Thyroid gland (tissue), 4 donors: ENCODE measurements around the gene MAGI3. TPM values are rescaled to one million over a fixed set of nuclear protein-coding genes. Genes with fewer than 3 reads are reported as not detected.

Source experiments
- DNase-seq, 2 donors: peaks; one replicate each; pipeline ENCODE4 v3.0.0-alpha.2; 2019
- H3K27ac ChIP-seq, 3 donors: fragments of 200-600 bp; sonication (generic); 1 replicate in 2 of 3; 2 replicates in 1 of 3; pipeline ENCODE4 v1.5.1; 2016 to 2019; ENCODE audit warnings: mild to moderate bottlenecking in 1 of 3, moderate library complexity in 1 of 3
- H3K27me3 ChIP-seq: fragments of 200-600 bp; sonication (generic); one replicate; pipeline ENCODE4 v1.5.1; 2019
- H3K36me3 ChIP-seq, 2 donors: fragments of 200-600 bp; sonication (generic); one replicate each; pipeline ENCODE4 v1.5.1; 2016 to 2019
- H3K4me1 ChIP-seq, 2 donors: fragments of 200-600 bp; sonication (generic); one replicate each; pipeline ENCODE4 v1.5.1; 2017 to 2019
- H3K4me3 ChIP-seq, 3 donors: fragments of 200-600 bp; sonication (generic); replicated peaks in 1 of 3; 1 replicate in 2 of 3; 2 replicates in 1 of 3; pipeline ENCODE4 v1.5.1; 2016; ENCODE audit warnings: mild to moderate bottlenecking in 1 of 3
- H3K9me3 ChIP-seq: fragments of 200-600 bp; sonication (generic); one replicate; pipeline ENCODE4 v1.5.1; 2017
- POLR2A ChIP-seq, 2 donors: fragments of 450-650 bp; IDR thresholded peaks; one replicate each; pipeline ENCODE4 v1.6.1; 2017; ENCODE audit warnings: antibody characterized with exemption in 2 of 2, mild to moderate bottlenecking in 2 of 2, moderate library complexity in 1 of 2
- WGBS, 2 donors: methylation state at CpG; one replicate each; pipeline ENCODE4 v1.1.5; 2017; 5-methylcytosine and 5-hydroxymethylcytosine counted together
- intact Hi-C: fragments of 100-400 bp; cut with DNase I; formaldehyde crosslinking; loops from one replicate; pipeline ENCODE4 v1.15.1; 2023
- total RNA-seq, 4 donors: library from RNA; depleted of rRNA; stranded (reverse); fragments of >200 nt; gene quantifications; one replicate each; pipeline ENCODE4 v1.2.3, GENCODE V29; 2016
- TF ChIP-seq, protein P1 (sequence below), 6 experiments: fragments of 200-600 bp in 3 of 6; fragments of 450-650 bp in 3 of 6; sonication (generic) in 3 of 6; IDR thresholded peaks; one replicate each; pipeline ENCODE4 v1.5.1; 2016 to 2019; ENCODE audit warnings: antibody characterized with exemption in 6 of 6, mild to moderate bottlenecking in 2 of 6, inconsistent platforms in 1 of 6, moderate library complexity in 1 of 6

The MAGI3 gene
- total RNA-seq, 4 donors from 2014 or later = 52.9 to 91.0 (median 61.9) TPM

DNA sequence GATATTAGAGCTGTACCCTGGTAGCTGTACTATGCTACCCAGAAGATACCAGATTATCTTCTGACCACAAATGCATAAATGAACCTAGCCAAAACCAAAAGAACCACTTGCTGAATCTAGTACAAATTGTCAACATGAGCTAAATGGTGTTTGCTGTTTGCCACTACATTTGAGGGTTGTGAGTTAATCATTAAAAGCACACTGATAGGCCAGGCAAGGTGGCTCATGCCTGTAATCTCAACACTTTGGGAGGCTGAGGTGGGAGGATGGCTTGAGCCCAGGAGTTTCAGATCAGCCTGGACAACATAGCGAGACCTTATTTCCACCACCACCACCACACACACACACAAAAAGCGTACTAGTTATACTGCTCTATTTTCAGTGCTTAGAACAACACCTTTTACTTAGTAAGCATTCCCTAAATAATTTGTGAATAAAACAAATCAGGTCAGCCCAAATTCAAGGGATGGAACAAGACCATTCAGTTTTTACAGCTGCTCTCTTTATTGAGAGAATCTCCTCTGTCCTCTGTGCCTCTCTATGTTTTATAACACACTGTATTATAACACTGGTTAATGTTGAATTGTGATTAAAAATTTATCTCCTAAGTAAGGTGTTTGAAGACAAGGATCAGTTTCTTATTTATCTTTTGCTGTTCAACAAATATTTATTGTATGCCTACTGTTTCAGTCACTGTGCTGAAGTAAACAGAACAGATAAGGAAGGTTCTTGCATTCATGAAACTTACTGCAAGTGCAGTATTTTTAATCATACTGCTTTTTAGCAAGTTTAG lies 44.0 kb downstream of the MAGI3 start:
- WGBS, 2 donors = 98 to 99% methylated on average over 2 of the region's 2 CpGs
- intact Hi-C loops = no loop called here
- DNase-seq = no peak

DNA sequence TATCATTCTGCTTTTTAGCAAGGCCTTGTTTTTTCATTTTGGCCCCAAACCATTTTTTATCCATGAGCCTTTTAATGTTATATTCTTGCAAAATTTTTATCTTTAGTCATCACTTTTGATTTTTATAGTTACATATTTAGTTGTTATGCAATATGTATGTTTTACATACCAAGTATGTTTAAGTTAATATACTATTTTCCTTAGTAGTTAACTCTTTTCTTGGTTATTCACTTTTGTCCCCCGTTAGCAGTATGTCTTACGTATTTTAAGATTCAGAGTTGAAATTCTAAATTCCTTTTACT lies 44.5 kb downstream of the MAGI3 start:
- Histone ChIP-seq H3K27me3 (no peaks in the 10 kb centered on the region), H3K27ac (no peak overlapping the region), H3K36me3 (no peaks in the 10 kb centered on the region), H3K4me3 (no peak overlapping the region), H3K4me1 (peaks cover 0 to 18% of the 10 kb centered on the region in 2 donors), H3K9me3 (no peaks in the 10 kb centered on the region)
- TF ChIP-seq POLR2A (IDR thresholded peaks at IDR 0.05) = no peak
- TF ChIP-seq, protein P1, sequence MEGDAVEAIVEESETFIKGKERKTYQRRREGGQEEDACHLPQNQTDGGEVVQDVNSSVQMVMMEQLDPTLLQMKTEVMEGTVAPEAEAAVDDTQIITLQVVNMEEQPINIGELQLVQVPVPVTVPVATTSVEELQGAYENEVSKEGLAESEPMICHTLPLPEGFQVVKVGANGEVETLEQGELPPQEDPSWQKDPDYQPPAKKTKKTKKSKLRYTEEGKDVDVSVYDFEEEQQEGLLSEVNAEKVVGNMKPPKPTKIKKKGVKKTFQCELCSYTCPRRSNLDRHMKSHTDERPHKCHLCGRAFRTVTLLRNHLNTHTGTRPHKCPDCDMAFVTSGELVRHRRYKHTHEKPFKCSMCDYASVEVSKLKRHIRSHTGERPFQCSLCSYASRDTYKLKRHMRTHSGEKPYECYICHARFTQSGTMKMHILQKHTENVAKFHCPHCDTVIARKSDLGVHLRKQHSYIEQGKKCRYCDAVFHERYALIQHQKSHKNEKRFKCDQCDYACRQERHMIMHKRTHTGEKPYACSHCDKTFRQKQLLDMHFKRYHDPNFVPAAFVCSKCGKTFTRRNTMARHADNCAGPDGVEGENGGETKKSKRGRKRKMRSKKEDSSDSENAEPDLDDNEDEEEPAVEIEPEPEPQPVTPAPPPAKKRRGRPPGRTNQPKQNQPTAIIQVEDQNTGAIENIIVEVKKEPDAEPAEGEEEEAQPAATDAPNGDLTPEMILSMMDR (IDR thresholded peaks at IDR 0.05) = no peak
- 95 to 99% methylated on average over 2 of the region's 2 CpGs for WGBS, 2 donors
- intact Hi-C loops = no loop called here
- no peak for DNase-seq

More for the DNA sequence above, 44.0 kb downstream of the MAGI3 start:
- no peak overlapping the region for H3K27ac ChIP-seq
- H3K4me3 ChIP-seq = no peak overlapping the region
- H3K36me3 ChIP-seq = no peaks in the 10 kb centered on the region
- H3K27me3 ChIP-seq = no peaks in the 10 kb centered on the region
- TF ChIP-seq POLR2A (IDR thresholded peaks at IDR 0.05) = no peak
- TF ChIP-seq, protein P1 (IDR thresholded peaks at IDR 0.05) = no peak
- H3K4me1 ChIP-seq = peaks cover 0 to 24% of the 10 kb centered on the region in 2 donors
- H3K9me3 ChIP-seq = no peaks in the 10 kb centered on the region

DNA sequence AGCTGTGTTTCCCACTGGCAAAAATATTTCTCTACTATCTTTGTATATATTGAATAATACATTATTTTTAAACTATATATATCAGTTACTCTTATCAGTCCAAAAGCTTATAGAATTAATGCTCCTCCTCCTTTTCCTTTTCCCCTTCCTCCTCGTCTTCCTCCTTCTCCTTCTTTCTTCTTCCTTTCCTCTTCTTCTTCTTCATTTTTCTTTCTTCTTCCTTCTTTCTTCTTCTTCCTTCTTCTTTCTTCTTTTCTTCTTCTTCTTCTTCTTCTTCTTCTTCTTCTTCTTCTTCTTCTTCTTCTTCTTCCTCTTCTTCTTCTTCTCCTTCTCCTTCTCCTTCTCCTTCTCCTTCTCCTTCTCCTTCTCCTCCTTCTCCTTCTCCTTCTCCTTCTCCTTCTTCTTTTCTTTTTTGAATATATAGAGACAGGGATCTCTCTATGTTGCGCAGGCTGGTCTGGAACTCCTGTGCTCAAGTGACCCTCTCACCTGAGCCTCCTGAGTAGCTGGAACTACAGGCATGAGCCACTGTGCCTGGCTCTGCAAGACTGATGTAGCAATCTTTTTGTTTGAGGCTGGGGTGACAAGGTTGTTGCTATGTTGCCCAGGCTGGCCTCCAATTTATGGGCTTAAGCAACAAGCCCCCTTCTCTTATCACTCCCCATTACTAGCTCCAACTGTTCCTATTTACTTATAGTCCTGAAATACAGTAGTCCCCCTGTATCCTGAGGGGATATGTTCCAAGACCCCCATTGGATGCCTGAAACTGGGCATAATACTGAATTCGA lies 47.4 kb downstream of the MAGI3 start:
- H3K36me3 ChIP-seq = no peaks in the 10 kb centered on the region
- H3K27ac ChIP-seq = no peak overlapping the region
- H3K9me3 ChIP-seq = no peaks in the 10 kb centered on the region
- H3K4me3 ChIP-seq = no peak overlapping the region
- DNase-seq = no peak
- 91 to 99% methylated on average over 3 of the region's 3 CpGs for WGBS, 2 donors
- H3K27me3 ChIP-seq = no peaks in the 10 kb centered on the region
- TF ChIP-seq, protein P1 (IDR thresholded peaks at IDR 0.05) = no peak
- TF ChIP-seq POLR2A (IDR thresholded peaks at IDR 0.05) = no peak
- peaks cover 0 to 10% of the 10 kb centered on the region in 2 donors for H3K4me1 ChIP-seq
- intact Hi-C loops = no loop called here

DNA sequence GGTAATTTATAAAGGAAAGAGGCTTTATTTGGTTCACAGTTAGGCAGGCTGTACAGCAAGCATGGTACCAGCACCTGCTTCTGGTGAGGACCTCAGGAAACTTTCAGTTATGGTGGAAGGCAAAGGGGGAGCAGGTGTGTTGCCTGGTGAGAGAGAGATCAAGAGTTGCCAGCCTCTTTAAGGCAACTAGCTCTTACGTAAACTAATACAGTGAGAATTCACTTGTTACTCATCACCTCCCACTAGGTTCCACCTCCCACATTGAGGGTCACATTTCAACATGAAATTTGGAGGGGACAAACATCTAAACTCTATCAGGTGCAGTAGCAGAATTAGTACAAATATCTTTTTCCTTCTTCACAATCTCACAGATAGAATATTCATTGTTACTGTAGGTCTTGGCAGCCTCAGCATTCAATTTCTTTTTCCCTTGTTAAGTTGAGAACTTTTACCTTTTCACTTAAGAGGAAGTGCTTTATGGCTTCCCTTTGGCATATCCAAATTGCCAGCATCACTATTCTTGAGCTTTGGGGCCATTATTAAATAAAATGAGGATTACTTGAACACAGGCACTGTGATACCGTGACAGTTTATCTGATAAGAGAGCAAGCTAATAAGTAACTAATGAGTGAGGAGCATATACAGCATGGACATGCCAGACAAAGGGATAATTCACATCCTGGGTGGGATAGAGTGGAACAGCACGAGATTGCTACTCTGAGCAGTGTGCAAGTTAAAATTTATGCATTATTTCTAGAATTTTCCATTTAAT lies 48.4 kb downstream of the MAGI3 start:
- H3K27ac ChIP-seq = no peak overlapping the region
- no peak for TF ChIP-seq POLR2A (IDR thresholded peaks at IDR 0.05)
- TF ChIP-seq, protein P1 (IDR thresholded peaks at IDR 0.05) = no peak
- 89 to 91% methylated on average over 3 of the region's 3 CpGs for WGBS, 2 donors
- no peaks in the 10 kb centered on the region for H3K36me3 ChIP-seq
- intact Hi-C loops = no loop called here
- no peak overlapping the region for H3K4me3 ChIP-seq
- no peaks in the 10 kb centered on the region for H3K27me3 ChIP-seq
- DNase-seq = no peak
- H3K9me3 ChIP-seq = no peaks in the 10 kb centered on the region
- peaks cover 0 to 6% of the 10 kb centered on the region in 2 donors for H3K4me1 ChIP-seq
